ENCODE data around the gene PSMG3.

Gene PSMG3, protein sequence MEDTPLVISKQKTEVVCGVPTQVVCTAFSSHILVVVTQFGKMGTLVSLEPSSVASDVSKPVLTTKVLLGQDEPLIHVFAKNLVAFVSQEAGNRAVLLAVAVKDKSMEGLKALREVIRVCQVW

DNA sequence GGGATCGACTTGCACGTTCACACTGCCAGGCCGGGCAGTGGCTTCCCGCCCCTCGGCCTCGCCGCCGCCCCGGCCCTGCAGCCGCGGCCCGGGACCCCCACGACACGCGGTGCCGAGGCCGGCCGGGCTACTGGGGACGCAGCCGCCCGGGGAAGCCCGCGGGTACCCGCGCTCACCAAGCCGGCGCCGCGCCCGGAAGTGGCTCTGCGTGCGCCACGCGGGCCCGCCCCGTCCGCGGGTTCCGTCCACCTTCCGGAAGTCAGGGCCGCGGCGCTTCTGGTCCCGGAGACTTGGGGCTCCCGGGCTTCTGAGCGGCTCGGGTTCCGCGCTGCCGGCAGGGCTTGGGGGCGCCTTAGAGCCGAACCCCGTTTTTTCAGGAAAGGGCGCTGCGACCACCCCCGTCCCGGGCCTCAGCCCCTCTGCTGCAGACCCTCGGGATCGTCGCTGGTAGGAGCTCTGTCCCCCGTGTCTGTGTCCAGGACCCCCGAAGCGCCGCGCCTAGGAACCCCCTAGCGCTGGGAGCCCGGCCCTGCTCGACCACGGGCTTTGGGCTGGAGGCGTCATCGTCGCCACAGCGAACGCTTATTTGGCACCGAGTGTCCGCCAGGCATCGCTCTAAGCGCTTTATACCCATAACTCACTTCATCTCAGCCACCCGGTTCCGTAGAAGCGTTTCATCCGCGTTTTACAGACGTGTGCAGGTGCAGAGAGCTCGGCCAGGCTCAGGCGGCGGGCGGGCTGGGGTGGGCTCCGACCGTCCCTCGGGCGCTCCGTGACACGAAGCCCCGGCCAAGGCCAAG lies at the start of gene PSMG3:
Gene PSMG3, minus strand, starts transcription at position 200 of the 800 bp plus-strand sequence. CDS start 693 bp downstream, outside the sequence.
- peak; percentile 45 for DNase-seq (ENCODE audit: low read depth)

GRCh38 chr7:1618475-1618874 lies 48.6 kb upstream of the PSMG3 start:
- no peak for DNase-seq (ENCODE audit: low read depth)

- no peak for DNase-seq (ENCODE audit: low read depth)
Observed at GRCh38 chr7:1617957-1618356, 48.1 kb upstream of the PSMG3 start.

GRCh38 chr7:1616741-1617140 lies 46.9 kb upstream of the PSMG3 start:
- no peak for DNase-seq (ENCODE audit: low read depth)

- DNase-seq (ENCODE audit: low read depth): peak; percentile 31
Observed at GRCh38 chr7:1611708-1612241, 41.9 kb upstream of the PSMG3 start.

DNA sequence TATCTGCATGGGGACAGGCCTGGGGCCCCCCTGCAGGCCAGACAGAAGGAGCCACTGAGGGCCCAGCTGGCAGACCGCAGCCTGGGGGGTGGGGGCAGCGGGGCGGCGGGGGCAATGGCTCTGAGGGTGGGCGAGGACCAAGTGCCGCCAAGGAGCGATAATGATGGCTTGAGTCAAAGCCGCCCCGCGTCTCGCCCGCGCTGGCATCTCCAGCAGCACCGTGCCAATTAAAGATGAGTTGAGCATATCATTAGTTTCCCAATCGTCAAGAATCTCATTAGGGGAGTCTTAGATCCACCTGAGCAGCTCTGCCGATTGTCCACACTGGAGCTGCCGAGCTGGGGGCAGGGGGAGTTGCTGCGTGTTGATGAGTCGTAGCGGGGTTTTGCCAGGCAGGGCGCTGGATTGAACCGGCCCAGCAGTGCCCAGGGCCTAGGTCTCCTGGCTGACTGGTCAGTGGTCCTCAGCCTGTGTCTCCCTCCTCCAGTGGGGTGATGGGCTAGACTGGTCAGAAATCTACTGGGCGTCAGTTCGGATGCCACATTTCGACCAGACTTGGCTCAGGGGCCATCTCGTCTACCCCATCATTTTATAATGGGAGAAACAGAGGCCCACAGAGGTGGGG lies 41.0 kb upstream of the PSMG3 start:
- no peak for DNase-seq (ENCODE audit: low read depth)

DNA sequence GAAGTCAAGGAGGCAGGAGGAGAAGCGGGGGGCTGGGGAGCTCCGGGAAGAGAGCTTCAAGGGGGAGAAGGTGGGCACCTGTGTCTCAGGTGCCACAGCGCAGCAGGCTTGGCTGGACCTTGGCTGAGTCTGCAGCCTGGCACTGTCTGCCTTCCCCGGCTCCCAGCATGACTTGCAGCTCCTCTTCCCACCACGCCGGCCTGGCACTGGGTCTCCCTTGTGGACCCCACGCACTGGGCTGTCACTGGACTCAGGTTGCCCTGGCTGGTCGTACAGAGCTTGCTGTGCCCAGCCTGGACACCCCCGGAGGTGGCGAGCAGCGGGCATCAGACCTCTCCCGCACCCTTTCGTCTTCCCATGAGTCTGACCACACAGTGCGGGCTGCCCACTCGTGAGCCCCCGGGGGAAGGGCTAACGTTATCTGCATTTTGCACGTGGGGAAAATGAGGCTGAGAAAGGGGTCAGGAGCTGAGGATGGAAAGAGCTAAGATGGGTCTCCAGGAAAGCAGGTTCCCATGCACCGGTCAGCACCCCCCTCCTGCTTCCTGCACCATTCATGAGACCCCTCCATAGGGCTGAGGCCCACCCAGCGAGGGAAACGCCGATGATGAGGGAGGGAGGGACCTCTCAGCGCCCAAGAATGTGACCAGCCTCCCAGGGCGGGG lies 40.3 kb upstream of the PSMG3 start:
- no peak for DNase-seq (ENCODE audit: low read depth)

DNA sequence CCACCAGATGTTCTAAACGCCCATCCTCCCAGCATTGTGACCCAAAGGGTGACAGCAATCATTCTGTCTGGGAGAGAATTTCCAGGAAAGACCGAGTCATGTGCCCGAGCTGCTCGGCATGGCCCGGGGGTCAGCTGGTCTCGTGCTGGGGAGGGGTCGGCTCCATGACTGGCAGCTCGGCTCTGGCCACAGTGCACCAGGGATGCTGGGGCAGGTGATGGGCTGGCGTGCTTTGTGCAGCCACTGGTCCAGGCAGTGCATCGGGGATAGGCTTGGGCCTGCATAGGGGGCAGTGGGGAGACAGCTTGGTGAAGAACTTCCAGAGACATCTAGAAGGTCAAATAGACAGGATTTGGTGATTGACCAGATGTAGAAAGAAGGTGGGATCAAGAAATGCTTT lies 39.2 kb upstream of the PSMG3 start:
- DNase-seq (ENCODE audit: low read depth): no peak

- DNase-seq (ENCODE audit: low read depth): no peak
Observed at GRCh38 chr7:1608318-1608717, 38.5 kb upstream of the PSMG3 start.

DNA sequence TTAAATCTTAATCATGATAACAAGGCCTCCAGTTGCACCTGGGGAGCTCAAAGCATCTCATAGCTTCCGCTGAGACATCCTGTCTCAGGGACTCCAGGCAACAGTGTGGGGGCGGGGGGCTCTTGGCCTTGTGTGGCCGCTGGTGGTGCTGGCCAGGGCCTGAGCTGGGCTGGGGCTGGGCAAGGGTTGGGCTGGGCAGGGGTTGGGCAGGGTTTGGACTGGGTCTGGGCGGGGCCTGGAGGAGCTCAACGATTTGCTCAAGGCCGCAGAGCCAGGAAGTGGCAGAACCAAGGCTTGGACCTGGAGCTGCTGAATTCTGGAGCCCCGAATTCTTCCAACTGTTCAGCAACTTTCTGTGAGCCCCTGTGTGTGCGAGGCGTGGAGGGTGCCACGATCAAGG lies 37.9 kb upstream of the PSMG3 start:
- no peak for DNase-seq (ENCODE audit: low read depth)

DNA sequence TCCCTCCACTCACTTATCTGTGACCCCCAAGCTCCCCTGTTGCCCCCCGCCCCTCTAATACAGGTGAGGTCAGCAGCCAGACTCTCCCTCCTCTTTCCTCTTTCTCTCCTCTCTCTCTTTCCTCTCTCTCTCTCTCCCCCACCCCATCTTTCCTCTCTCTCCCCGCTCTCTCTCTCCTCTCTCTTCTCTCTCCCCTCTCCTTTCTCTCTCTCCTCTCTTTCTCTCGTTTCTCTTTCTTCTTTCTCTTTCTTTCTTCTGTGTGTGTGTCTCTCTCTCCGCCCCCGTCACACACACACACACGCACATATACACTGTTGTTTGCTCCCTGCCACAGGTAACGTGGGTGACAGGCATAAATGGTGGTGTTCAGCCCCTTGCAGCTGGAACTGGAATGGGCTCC lies 37.2 kb upstream of the PSMG3 start:
- no peak for DNase-seq (ENCODE audit: low read depth)

- no peak for DNase-seq (ENCODE audit: low read depth)
Observed at GRCh38 chr7:1604383-1604782, 34.6 kb upstream of the PSMG3 start.

DNA sequence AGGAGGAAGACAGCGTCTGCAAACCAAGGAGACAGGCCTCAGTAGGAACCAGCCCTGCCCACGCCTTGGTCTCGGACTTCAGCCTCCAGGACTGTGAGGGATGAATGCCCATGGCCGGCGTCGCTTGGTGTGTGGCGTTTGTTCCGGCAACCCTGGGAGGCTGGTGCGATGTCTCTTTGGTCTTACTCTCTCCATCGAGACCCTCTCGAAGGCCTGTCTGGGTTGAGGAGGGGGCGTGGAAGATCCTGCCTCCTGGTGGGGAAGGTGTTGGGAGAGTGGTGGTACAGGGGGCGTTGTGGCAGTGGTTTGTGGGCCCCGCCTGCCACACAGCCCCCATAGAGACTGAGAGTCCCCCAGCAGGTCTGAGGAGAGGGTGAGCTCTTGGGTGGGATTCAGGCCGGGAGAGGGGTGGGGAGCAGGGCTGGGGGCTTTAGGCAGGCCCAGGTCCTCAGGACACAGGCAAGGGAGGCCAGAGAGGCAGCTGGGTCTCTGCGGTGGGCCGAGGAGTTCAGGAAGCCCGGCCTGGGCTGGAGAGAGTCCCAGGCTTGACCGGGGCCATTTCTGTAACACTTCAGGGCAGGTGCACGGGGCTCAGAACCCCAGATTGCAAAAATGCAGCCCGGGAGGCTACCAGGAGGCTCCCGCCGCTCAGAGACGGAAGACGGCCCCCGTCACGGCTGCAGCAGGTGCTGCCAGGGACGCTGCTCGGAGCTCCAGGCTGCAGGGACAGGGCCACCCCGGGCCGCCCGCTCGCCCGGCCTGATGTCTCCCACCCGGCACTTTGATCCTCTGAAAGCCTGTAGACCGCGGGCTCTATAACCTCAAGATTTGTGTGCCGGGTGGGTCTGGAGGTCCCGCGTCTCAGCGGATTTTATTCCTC lies 33.8 kb upstream of the PSMG3 start:
- DNase-seq (ENCODE audit: low read depth): no peak

- no peak for DNase-seq (ENCODE audit: low read depth)
Observed at GRCh38 chr7:1602386-1602785, 32.6 kb upstream of the PSMG3 start.

- DNase-seq (ENCODE audit: low read depth): no peak
Observed at GRCh38 chr7:1601956-1602355, 32.1 kb upstream of the PSMG3 start.

DNA sequence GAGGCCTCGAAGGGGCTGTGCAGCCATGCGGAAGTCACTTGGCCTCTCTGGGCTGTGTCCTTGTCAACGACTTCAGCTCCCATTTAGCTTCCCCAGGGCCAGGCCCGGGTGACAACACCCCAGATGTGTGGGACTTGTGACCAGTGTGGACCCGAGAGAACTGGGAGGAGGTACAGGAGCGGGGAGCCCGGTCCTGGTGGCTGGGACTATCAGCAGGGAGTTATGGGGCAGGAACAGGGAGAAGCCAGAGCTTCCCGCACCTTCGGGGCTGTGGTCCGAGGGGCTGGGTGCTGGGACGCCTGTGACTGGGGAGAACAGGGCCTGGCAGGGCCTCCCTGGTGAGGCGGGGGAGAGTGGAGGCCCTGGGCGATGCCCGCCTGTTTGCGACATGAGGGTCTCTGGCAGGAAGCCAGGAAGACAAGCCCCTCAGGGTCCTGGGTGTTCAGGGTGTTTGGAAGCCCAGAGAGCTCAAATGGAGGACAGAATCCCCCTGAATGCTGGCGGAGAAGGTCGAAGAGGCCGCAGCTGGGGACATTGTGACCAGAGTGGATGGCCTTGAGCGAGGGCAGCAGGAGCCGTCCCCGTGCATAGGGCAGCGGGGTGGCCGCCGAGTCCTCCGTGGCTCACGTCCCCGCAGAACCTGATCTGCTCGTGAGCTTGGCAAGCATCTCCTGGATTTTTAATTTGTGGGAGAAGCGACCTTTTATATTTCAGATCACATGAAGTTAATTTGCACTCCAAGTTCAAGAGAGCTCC lies 30.0 kb upstream of the PSMG3 start:
- DNase-seq (ENCODE audit: low read depth): no peak

DNA sequence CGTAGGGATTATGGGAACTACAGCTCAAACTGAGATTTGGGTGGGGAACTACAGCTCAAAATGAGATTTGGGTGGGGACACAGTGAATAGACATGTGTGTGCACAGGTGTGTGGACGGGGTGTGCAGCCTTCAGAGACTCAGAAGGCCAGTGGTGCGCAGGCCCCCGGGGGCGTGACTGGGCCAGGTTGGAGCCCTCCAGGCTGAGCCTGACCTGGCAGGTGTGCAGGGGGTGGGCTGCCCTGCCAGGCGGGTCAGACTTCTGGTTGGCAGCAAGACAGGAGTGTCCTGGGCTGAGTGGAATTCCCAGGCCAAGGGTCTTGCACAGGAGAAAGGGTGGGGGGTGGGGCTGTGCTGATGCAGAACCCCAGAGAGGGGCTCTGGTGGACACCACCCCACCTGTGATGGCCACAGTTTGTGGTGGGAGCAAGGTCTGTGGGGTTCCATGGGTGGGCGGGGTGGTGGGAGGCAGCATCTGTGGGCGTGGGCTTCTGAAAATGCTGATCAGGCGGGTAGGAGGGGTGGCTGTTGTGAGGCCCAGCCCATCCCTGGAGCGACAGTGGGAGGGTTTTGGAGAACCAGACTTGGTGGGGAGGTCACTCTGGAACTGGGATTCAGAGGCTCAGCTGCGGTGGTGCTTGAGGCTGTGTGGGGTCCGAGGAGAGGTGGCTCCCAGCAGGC lies 29.3 kb upstream of the PSMG3 start:
- DNase-seq (ENCODE audit: low read depth): no peak

DNA sequence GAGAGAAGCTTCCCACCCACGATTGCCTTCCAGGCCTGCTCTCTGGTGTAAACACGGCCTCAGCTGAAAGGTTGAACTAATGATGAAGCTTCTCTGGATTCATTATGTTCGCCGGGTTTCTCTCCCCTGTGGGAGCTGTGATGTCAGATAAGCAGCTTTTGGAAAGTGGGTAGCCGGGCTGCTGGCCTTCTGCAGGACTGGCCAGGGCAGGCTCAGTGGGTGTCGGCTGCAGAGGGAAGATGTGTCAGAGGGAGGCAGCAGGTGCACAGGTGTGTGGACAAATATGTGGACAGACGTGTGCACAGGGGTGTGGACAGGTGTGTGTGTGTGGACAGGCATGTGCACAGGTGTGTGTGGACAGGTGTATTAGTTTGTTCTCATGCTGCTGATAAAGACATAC lies 28.5 kb upstream of the PSMG3 start:
- DNase-seq (ENCODE audit: low read depth): no peak

DNA sequence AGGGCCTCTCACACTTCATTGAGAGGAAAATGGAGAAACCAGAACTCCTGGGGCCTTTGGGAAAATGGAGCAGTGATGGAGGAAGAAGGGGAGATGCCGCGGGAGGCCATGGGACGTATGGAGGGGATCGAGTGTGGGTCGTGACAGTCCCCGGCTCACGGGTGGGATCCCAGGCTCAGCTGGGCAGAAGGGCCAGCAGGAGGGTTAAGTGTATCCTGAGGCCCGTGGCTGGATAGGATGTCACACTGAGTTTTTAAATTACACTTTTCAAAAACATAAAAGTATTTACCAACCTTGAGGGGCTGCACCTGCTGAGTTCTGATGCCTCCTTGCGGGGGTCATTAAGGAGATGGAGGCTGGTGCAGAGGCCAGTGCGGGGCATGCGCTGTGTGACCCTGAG lies 28.0 kb upstream of the PSMG3 start:
- no peak for DNase-seq (ENCODE audit: low read depth)

GRCh38 chr7:1597066-1597760 lies 27.4 kb upstream of the PSMG3 start:
- no peak for DNase-seq (ENCODE audit: low read depth)
